ENCODE measurements around the gene MRPS23. TPM values are rescaled to one million over a fixed set of nuclear protein-coding genes. Genes with fewer than 3 reads are reported as not detected.

The MRPS23 gene
- total RNA-seq, 1 experiment from 2014 or later, result 97.5 TPM

DNA sequence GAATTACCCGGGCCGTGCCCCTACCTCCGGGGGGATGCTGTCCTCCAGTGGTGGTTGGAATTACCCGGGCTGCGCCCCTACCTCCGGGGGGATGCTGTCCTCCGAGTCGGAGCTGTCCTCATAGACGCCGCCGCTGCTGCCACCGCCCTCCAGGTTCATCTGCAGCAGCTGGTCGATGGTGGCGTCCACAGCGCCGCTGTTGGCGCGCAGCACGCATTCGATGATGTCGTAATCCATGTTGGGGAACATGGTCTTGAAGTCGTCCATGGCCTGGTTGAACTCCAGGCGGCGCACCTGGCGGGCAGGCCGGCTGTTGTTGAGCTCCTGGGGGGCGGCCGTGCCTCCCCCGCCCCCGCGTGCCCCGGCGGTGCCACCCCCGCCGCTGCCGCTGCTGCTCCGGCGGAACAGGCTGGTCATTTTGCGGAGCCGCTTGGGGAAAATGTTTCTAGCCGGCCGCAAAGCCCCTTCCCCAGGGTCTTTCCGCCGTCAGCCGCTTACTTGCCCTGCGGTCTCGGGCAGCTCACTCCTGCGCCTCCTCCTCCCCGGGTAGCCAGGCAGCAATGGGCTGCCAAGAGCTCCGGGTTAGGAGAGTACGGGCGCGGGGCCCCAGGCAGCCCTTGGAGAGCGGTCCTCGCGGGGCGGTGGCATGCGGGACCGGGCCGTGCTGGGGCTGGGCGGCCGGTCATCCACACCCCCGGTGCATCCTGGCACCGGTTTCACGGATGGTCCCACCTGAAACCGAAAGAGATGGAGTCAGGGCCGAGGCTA lies 35.5 kb upstream of the MRPS23 start:
- CTCF ChIA-PET, result no interaction called here
- intact Hi-C loops (cut with micrococcal nuclease), result no loop called here
- H3K9me2 ChIP-seq (replicated peaks; ENCODE audit: low read length), result no peaks in the 10 kb centered on the region

DNA sequence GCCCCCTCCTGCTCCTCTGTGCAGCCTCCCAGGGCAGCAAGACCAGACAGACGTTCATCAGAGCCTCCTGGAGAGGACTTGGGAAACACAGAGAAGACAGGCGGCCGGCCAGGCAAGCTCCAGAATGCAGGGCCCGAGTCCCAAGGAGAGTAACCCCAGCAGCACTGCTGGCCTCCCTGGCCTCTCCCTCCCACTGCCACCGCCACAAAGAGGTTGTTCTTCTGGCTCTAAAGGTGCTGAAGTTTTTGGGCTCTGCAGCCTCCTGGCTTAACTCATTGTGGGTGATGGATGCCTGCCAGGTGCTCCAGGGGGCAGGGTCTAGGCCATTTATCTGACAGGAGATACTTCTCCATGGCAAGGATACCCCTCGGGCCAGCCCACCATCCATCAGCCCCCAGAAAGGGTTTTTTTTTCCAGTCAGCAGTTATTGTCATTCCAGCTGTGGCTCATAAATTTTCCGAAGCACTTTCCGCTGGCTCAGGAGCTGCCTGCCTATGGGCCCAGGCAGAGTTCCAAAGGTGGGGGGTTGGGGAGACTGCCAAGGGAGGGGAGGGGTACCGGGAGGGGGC lies 32.0 kb upstream of the MRPS23 start:
- no peak overlapping the region for H3K9ac ChIP-seq (ENCODE audit: low read length)
- BruUV-seq (replicated peaks), result no TSS peak
- CTCF ChIA-PET, result no interaction called here
- intact Hi-C loops (cut with micrococcal nuclease), result no loop called here
- no peaks in the 10 kb centered on the region for H3K27me3 ChIP-seq (ENCODE audit: low read length)
- H3K4me2 ChIP-seq (ENCODE audit: low read length), result no peak overlapping the region
- ATAC-seq (no peak), DNase-seq (no peak)
- H3K4me3 ChIP-seq (ENCODE audit: low read length), result no peak overlapping the region
- no peaks in the 10 kb centered on the region for H3K9me2 ChIP-seq (replicated peaks; ENCODE audit: low read length)
- H3K36me3 ChIP-seq (ENCODE audit: low read depth, low read length), result peaks cover 19% of the 10 kb centered on the region
- POLR2A ChIA-PET (ENCODE audit: unreplicated experiment), result no interaction called here
- no peaks in the 10 kb centered on the region for H3K9me3 ChIP-seq (ENCODE audit: low read length)
- H3K79me2 ChIP-seq (ENCODE audit: low read length), result peaks cover 8% of the 10 kb centered on the region; the same call in 1 of the 2 replicates
- peaks cover 42% of the 10 kb centered on the region for H3K4me1 ChIP-seq (ENCODE audit: insufficient read depth, low read length)
- no peak overlapping the region for H2AFZ ChIP-seq (ENCODE audit: low read length)
- H4K20me1 ChIP-seq (ENCODE audit: low read length), result no peaks in the 10 kb centered on the region
- peaks cover 14% of the 10 kb centered on the region for H3F3A ChIP-seq (ENCODE audit: low read length, unreplicated experiment)
- no peak overlapping the region for H3K27ac ChIP-seq (ENCODE audit: low read length)
- TF ChIP-seq EZH2phosphoT487 (IDR thresholded peaks at IDR 0.05; ENCODE audit: borderline replicate concordance, low read length), result no peak
- TF ChIP-seq, protein P1, sequence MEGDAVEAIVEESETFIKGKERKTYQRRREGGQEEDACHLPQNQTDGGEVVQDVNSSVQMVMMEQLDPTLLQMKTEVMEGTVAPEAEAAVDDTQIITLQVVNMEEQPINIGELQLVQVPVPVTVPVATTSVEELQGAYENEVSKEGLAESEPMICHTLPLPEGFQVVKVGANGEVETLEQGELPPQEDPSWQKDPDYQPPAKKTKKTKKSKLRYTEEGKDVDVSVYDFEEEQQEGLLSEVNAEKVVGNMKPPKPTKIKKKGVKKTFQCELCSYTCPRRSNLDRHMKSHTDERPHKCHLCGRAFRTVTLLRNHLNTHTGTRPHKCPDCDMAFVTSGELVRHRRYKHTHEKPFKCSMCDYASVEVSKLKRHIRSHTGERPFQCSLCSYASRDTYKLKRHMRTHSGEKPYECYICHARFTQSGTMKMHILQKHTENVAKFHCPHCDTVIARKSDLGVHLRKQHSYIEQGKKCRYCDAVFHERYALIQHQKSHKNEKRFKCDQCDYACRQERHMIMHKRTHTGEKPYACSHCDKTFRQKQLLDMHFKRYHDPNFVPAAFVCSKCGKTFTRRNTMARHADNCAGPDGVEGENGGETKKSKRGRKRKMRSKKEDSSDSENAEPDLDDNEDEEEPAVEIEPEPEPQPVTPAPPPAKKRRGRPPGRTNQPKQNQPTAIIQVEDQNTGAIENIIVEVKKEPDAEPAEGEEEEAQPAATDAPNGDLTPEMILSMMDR (conservative IDR thresholded peaks at IDR 0.05; ENCODE audit: low read depth, low read length), result no peak
- no peak for TF ChIP-seq EZH2 (IDR thresholded peaks at IDR 0.05; ENCODE audit: low read length, unreplicated experiment)

More for the DNA sequence above, 35.5 kb upstream of the MRPS23 start:
- Histone ChIP-seq H3K27ac (ENCODE audit: low read length) (no peak overlapping the region), H3K79me2 (ENCODE audit: low read length) (peaks cover 23% of the 10 kb centered on the region), H3F3A (ENCODE audit: low read length, unreplicated experiment) (peaks cover 10% of the 10 kb centered on the region), H3K4me3 (ENCODE audit: low read length) (no peak overlapping the region), H3K36me3 (ENCODE audit: low read depth, low read length) (peaks cover 14% of the 10 kb centered on the region), H3K4me2 (ENCODE audit: low read length) (no peak overlapping the region), H3K9me3 (ENCODE audit: low read length) (no peaks in the 10 kb centered on the region), H3K9ac (ENCODE audit: low read length) (no peak overlapping the region), H4K20me1 (ENCODE audit: low read length) (no peaks in the 10 kb centered on the region), H3K4me1 (ENCODE audit: insufficient read depth, low read length) (peaks cover 25% of the 10 kb centered on the region), H3K27me3 (ENCODE audit: low read length) (no peaks in the 10 kb centered on the region), H2AFZ (ENCODE audit: low read length) (no peak overlapping the region)
- TF ChIP-seq EZH2phosphoT487 (IDR thresholded peaks at IDR 0.05; ENCODE audit: borderline replicate concordance, low read length), result no peak
- TF ChIP-seq, protein P1 (conservative IDR thresholded peaks at IDR 0.05; ENCODE audit: low read depth, low read length), result no peak
- POLR2A ChIA-PET (ENCODE audit: unreplicated experiment), result no interaction called here
- no peak for DNase-seq
- ATAC-seq, result no peak
- no TSS peak for BruUV-seq (replicated peaks)

DNA sequence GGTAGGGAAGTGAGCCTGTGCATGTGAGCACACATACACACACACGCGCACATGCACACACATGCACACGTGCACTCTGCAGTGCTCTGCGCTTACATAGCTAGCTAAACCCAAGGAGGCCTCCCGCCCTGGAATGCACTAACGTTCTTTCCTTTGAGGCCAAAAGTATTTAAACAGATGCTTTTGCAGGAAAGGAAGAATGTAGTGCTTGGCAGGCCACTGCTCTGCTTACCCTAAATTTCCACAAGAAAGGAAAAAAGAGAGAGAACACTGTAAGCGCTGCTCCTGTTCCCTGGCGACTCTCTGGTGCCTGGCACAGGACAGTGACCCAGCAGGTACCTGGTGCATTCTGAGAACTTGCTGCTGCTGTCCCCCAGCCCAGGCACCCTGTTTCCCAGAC lies 31.3 kb upstream of the MRPS23 start:
- ChIA-PET POLR2A (ENCODE audit: unreplicated experiment) (no interaction called here), CTCF (no interaction called here)
- no peak overlapping the region for H3K9ac ChIP-seq (ENCODE audit: low read length)
- H3K4me3 ChIP-seq (ENCODE audit: low read length), result no peak overlapping the region
- no peak overlapping the region for H3K4me2 ChIP-seq (ENCODE audit: low read length)
- BruUV-seq (replicated peaks), result no TSS peak
- H3K27me3 ChIP-seq (ENCODE audit: low read length), result no peaks in the 10 kb centered on the region
- H3F3A ChIP-seq (ENCODE audit: low read length, unreplicated experiment), result peaks cover 14% of the 10 kb centered on the region
- no peaks in the 10 kb centered on the region for H3K9me2 ChIP-seq (replicated peaks; ENCODE audit: low read length)
- H4K20me1 ChIP-seq (ENCODE audit: low read length), result no peaks in the 10 kb centered on the region
- no peaks in the 10 kb centered on the region for H3K9me3 ChIP-seq (ENCODE audit: low read length)
- DNase-seq (no peak), ATAC-seq (no peak)
- peaks cover 19% of the 10 kb centered on the region for H3K36me3 ChIP-seq (ENCODE audit: low read depth, low read length)
- peaks cover 49% of the 10 kb centered on the region for H3K4me1 ChIP-seq (ENCODE audit: insufficient read depth, low read length)
- TF ChIP-seq EZH2 (IDR thresholded peaks at IDR 0.05; ENCODE audit: low read length, unreplicated experiment) (no peak), EZH2phosphoT487 (IDR thresholded peaks at IDR 0.05; ENCODE audit: borderline replicate concordance, low read length) (no peak)
- TF ChIP-seq, protein P1 (conservative IDR thresholded peaks at IDR 0.05; ENCODE audit: low read depth, low read length), result no peak
- peaks cover 8% of the 10 kb centered on the region; the same call in 1 of the 2 replicates for H3K79me2 ChIP-seq (ENCODE audit: low read length)
- H3K27ac ChIP-seq (ENCODE audit: low read length), result no peak overlapping the region
- H2AFZ ChIP-seq (ENCODE audit: low read length), result no peak overlapping the region
- intact Hi-C loops (cut with micrococcal nuclease), result no loop called here
